ENCODE measurements around the gene CBLL1.

The CBLL1 gene

GRCh38 chr7:107743567-107744344 lies at the start of gene CBLL1:
TSS of gene CBLL1 (plus strand) at chr7:107744142. CDS start at chr7:107744164, 22 bp downstream.
- peak; percentile 86 to 99 (median 95) for DNase-seq

GRCh38 chr7:107694386-107694785 lies 49.6 kb upstream of the CBLL1 start:
- peak in 5 of 56 donors; percentile 4 to 48 (median 14) for DNase-seq

DNA sequence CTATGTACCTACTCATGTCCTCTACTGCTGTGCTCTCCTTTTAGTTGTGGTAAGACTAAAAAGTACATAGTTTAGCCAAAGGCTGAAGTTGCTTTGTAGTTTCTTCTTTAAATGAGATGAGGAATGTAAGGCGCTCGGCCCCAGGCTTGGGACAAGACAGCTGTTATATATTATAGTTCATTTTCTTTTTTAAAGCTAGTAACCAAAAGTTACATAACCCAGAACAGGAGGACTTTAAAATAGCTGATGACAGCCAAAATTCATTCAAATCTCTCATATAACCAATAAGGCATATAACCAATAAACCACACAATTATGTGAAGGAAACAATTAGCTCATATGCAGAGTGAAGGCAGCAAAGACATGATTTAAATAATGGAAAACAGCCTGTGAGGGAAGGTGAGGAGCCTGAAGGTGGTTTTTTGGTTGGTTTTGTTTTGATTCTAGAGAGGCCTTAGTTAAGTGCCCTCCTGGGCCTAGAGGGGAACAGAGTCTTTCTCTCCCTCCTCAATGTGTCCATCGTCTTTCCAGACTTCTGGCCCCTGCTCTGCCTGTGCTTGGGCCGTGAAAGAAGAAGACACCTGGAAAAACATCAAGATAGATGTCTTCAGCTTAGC lies 47.5 kb upstream of the CBLL1 start:
- DNase-seq, result no peak

DNA sequence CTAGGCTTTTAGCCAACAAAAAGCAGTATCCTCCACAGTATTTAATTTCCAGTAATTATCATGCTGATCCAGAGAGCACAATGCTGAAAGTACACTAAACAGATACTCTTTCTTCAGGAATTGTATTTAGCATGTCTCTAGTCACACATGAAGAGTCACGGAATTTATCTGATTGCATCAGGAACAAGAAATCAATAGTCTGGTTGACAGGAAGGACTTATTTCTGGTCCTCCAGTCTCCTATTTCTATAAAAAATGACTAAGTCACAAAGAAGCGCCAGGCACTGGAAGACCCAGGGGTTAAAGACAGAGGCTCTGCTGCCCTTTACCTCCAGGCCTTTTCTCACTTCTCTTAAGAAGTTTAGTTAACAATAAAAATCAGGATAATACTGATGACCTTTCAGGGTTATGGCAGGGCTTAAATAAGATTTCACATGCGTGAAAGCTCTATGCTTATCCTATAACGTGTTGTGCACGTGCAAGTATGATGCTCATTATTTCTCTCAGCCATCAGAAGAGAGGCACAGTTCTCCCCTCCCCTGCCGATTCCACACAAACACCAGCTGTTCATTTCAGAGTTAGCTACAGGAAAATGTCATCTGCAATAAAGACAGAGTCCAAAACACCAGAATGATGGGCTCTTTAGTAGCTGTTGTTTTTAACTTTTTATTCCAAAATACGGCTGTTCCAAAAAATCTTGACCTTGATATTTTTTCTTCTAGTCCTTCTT lies 46.5 kb upstream of the CBLL1 start:
- DNase-seq, result peak in 4 of 56 donors; percentile 2 to 32 (median 6)

- no peak for DNase-seq
Observed at GRCh38 chr7:107700570-107700969, 43.4 kb upstream of the CBLL1 start.

- DNase-seq, result no peak
Observed at GRCh38 chr7:107701191-107701590, 42.8 kb upstream of the CBLL1 start.

- DNase-seq, result no peak
Observed at GRCh38 chr7:107703219-107703618, 40.7 kb upstream of the CBLL1 start.

GRCh38 chr7:107703872-107704271 lies 40.1 kb upstream of the CBLL1 start:
- no peak for DNase-seq

DNA sequence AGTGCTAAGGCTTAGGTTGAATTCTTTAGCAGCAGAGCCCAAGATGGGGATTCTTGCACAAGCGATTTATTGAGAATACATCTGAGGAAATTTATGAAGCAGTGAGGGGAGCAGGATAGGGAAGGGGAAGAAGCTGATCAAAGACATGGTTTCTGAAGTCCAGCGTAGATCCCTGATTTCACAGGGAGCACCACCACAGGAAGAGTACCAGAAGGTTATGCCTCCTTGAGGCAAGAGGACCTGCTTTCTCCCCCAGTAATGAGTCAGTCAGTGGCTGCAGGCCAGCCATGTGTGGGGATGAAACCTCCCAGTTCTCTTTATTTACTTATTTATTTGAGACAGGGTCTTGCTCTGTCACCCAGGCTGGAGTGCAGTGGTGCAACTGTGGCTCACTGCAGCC lies 35.0 kb upstream of the CBLL1 start:
- no peak for DNase-seq

DNA sequence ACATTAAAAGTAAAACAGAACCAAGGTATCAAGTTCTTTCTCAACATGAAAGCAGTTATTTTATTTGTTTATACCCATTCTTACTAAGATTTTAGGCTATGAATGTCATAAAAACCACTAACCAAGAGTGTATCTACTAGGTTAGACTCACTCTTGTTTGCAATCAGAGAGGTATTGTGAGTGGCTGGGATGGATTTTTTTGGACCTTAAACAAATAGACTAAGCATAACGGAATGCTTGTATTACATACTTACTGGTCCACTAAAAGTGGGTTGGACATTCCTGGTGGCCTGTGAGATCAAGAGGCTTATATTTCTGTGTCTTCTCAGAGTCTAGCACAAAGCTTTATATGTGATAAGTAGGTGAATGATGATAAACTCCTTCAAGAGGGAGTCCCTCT lies 32.6 kb upstream of the CBLL1 start:
- DNase-seq, result no peak

DNA sequence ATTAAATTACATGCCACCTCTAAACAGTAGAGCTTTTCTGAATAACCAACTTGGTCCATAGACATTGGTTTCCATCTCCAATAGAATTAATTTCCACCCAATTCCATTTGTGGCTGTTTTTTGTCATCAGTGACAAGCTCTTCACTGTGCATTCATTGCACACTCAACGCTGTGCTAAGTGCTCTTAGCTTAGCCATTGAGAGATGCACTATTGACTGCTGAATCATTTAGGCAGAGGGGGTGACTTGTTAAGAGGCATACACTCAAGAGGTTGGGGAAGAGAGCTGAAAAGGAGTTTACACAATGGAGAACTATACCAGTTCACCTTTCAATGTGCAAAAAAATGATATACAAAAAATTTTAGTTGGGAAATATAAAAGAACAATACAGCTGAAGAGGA lies 31.9 kb upstream of the CBLL1 start:
- DNase-seq, result no peak

DNA sequence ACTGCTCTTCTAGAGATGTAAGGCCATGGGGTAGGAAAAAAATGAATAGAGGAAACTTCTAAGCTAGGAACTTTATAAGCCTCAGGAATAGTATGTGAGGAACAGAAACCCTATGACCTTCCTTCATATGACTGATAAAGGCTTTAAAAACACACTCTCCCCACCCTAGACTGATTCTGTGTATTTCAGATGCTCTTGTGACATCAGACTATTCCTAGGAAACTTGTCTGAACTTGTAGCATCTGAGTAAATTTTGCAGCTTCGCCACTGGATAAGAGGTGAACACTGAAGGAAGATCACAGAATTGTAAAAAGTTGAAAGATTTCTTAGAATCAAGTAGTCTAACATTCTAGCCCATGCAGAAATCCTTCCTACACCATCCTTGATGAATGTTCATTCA lies 31.0 kb upstream of the CBLL1 start:
- DNase-seq, result no peak

DNA sequence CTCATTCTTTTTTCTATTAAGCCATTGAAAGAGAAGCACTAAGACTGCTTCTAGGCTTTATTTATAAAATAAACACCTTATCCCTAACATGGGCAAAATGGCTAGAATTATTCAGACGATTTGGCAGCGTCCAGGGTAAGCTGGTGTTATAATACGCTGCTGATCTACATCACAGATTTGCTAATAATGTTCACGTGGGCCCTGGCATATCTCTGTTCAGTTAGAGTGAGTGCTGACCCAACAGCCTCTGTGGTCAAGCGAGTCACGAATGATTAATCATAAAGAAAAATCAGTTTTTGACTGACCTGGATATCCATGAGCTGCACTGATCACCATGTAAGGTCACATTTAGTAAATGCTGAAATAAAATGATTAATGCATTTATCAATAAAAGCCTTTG lies 28.4 kb upstream of the CBLL1 start:
- no peak for DNase-seq

- no peak for DNase-seq
Observed at GRCh38 chr7:107718456-107719193, 25.3 kb upstream of the CBLL1 start.

GRCh38 chr7:107721286-107721685 lies 22.7 kb upstream of the CBLL1 start:
- DNase-seq, result no peak

DNA sequence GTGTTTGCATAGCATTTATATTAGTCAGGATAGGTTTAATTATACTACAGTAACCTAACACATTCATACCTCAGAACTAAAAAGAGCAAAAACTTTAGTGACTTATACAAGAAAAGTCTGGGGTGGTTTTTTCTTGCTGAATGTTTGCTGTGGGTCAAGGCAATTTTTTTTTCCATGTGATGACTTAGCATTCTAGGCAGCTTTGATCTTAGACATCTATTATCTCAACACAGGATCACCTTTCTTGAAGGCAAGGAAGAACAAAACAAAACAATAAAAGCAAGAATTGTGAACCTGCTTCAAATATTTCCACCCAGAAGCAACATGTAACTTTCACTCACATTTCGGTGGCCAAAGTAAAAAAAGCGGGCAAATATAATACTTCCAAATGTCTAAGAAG lies 20.7 kb upstream of the CBLL1 start:
- DNase-seq, result no peak

GRCh38 chr7:107725138-107725740 lies 18.7 kb upstream of the CBLL1 start:
- DNase-seq, result peak in 11 of 56 donors; percentile 0 to 68 (median 3)

GRCh38 chr7:107726356-107727130 lies 17.4 kb upstream of the CBLL1 start:
- DNase-seq, result no peak

DNA sequence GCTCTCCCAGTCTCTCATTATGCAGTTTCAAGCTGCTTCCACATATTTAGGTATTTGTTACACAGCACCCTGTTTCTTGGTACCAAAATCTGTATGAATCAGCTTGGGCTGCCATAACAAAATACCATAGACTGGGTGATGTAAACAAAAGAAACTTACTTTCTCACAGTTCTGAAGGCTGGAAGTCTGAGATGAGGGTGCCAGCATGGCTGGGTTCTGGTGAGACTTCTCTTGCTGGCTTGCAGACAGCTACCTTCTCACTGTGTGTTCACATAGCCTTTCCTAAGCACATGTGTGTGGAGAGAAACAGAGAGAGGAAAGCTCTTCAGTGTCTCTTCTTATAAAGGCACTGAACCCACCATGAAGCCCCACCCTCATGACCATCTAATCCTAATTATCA lies 15.7 kb upstream of the CBLL1 start:
- DNase-seq, result no peak

All from amygdala (tissue), 56 donors.